HG03354 (cell line): ENCODE measurements around the gene CRTAP.
A peak's percentile ranks its signal among the peaks of the same experiment; 100 is the strongest.
"Not testable (repeated sequence)": the region's sequence is repeated elsewhere in the genome, so short reads cannot be mapped to it uniquely, and the experiment has no call there.

Experiments used
- ATAC-seq: cut with Tn5 transposase; IDR thresholded peaks from one replicate; pipeline ENCODE4 v1.9.1; 2021; ENCODE audit warnings: mild to moderate bottlenecking; ENCODE audit not compliant: unreplicated experiment, poor library complexity, severe bottlenecking

The CRTAP gene

DNA sequence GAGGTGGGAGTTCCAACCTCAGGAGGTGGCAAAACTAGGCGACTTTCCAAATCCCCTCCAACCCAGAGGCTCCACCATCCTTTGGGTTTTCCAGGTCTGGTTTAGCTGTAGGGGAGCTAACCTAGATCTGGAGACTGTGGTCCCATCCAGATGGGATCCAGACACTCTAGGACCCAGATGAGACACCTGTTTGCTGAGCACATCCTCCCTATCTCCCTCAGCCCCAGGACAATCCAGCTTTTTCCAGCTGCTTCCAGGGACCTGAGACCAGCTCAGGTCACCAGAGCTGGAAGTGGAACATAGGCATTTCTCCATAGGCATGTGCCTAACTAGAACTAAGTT is 18.2 kb downstream of the CRTAP start:
- peak; percentile 6 for ATAC-seq

DNA sequence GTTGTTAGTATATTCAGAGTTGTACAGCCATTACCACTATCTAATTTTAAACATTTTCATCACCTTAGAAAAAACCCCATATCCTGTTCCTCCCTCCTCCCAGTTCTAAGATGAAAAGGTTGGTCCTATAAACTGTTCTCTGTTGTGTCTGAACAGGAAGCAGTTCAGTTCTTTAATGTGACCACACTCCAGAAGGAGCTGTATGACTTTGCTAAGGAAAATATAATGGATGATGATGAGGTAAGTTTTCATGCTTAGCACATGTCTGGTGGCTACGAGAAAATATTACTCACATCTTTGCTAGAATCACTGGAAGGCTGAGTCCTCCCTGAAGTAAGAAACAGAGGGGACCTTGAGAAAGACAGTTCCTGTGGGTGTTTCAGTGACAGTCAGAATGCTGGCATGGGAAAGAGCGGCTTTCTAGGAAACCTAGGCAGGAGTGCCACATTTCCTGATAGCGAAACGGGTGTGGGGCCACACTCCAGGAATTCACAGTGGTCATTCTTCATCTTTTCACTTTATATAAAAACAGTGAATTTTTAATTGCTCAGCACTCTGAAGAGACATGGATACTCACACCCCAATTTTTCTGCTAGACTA is 20.3 kb downstream of the CRTAP start:
- ATAC-seq, result no peak

DNA sequence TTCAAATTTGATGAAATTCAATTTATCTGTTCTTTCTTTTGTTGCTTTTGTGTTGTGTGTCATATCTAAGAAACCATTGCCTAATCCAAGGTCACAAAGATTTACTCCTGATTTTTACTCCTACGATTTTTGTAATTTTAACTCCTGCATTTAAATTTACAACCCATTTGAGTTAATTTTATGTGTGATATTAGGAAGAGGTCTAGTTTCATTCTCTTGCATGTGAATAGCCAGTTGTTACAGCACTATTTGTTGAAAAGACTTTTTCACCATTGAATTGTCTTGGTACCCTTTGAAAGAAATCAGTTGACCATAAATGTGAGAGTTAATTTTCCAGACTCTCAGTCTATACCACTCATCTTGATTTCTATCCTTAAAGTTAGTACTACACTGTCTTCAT is 23.9 kb downstream of the CRTAP start:
- no peak for ATAC-seq

DNA sequence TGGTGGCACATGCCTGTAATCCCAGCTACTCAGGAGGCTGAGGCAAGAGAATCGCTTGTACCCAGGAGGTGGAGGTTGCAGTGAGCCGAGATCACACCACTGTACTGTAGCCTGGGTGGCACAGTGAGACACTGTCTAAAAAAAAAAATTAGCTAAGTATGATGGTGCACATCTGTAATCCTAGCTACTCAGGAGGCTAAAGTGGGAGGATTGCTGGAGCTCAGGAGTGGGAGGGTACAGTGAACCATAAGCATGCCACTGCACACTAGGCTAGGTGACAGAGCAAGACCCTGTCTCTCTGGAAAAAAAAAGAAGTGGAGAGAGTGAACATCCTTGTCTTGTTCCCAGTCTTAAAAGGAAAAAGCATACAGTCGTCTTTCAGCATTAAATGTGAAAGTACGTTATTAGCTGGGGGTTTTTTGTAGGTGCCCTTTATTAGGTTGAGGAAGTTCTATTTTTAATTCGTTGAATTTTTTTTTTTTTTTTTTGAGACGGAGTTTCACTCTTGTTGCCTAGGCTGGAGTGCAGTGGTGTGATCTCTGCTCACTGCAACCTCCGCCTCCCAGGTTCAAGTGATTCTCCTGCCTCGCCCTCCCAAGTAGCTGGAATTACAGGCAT is 25.3 kb downstream of the CRTAP start:
- ATAC-seq, result not testable (repeated sequence)

DNA sequence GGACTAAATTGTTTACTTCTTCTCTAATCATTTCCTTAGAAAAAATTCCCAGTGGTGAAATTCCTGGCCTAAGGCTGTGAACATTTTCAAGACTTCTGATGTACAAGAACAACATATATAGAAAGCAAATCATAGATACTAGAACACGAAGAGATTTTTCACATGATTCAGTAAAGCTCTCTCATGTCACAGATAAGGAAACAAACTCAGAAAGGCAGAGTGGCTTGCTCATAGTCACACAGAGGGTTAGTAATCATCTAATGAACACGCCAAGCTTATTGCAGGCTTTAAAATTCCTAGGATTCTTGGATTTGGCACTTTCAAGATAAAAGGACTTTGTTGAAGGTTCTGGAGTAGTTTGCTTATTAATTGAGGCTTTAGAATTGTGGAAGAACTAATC is 26.2 kb downstream of the CRTAP start:
- no peak for ATAC-seq

DNA sequence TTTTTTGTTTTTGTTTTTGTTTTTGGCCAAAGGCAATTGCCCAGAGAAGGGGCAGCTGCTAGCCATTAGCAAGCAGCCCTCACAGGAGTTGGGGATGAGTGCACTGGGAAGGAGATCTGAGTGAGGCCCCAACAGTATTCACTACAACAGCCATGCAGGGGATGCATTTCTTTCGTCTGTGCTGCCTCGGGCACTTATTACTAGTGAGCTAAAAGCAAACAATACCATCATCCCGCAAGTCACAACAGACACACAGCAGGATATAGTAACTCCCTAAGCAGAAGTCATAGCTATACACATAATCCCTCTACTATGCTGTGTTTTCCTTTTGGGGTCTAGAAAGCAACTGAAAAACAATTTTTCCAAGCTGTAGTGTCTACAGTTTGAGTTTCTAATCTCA is 27.2 kb downstream of the CRTAP start:
- ATAC-seq, result no peak

DNA sequence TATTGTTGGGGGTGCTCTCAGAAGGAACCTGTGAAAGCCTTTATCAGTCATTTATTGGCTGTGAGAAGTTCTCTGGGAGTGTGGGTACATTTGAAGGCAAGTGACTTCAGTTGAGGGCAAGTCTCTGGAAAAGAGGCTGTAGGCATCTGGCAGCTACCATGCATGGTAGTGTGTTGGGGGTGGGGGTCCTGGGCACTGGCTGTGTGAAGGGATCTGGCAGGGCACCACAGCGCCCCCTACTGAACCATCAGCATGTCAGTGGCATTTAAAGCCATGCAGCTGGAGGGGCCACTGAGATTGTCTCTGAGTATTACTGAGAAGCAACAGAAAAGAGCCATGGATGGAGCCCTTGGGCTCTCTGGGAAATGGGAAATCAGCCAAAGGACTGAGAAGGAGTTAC is 30.6 kb downstream of the CRTAP start:
- ATAC-seq, result no peak

DNA sequence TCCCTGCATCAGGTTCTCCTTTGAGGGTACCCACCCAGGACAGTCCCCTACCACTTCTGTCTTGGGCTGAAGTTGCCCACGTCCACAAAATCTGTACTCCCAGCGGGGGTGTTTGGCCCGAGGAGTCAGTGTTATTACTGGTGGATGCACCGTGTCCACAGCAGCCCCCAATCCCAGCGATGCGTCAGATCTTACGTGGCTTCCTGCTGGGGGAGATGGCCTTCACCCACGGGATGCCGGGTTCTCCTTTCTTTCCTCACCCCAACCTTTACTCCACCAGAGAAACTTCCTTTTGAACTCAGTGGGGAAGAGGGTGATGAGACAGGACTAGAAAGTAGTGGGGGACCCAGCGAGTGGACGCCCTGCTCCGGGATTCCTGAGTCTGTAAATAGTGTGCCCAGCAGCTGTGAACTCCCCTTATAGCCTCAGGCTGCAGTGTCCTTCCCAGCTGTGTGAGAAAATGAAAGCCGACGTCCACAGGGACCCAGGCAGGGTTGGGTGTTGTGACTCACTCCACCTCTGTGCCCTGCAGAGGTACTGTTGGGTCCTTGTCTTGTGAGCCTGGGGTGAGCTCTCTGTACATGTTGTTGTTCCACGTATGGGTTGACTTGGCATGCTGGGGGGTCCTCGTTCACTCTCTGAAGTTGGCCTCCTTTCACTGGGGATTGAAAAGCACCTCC is 31.5 kb downstream of the CRTAP start:
- no peak for ATAC-seq

DNA sequence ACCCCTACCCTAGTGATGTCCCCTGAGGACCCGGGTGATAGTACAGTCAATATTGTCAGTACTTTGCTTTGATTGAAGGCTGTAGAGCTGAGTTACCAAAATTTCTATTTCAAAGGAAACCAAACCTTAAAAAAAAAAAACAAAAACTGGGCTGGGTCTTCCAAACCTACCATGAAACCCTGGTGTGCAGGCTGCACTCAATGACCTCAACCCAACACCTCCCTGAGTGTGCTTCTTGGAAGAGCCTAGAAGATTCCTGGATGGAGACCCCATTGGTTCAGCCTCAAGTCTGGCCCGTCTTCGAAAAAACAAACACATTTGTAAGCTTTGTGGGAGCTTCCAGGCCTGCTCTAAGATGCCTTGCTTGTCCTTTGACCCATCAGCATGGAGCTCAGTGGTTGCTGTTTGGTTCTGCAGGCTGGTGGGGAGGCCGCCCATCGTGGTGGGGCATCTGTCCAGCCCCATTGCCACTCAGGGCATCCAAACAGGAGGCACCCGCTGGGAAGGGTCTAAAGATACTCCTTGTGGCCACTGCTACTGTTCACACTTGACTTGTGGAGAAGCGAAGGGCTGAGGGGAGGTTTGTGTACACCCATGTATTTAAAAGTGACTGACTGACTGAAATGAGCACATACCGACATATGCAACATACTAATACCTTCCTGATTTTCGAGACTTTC is 32.2 kb downstream of the CRTAP start:
- ATAC-seq, result no peak

DNA sequence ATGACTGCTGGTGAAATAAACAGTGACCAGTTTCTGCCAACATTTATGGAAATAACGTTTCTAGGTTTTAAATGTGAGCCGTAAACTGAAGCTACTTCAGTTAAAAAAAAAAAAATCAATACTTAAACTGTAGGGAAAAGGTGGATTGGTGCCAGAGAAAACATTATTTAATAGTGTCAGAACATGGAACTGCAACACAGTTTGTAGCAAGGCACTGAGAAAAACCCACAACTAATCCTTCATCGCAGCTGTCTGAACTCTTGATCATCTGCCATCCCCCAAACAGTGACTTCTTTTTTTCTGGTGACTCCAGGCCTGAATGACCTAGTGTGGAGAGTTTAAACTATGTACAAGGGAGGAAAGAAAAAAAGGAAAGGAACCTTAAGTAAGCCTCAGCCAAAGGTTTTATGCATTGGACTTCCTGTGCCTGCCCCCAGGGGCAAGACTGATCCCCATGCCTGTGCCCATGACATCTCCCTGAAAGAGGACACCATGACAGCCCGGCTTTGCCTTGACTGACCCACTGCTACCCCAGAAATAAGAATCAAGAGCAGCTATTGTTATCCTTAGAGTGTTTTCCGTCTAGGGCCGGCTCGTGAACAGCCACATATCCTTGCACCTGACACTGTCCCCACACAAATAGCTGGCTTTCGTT is 33.1 kb downstream of the CRTAP start:
- ATAC-seq, result no peak

DNA sequence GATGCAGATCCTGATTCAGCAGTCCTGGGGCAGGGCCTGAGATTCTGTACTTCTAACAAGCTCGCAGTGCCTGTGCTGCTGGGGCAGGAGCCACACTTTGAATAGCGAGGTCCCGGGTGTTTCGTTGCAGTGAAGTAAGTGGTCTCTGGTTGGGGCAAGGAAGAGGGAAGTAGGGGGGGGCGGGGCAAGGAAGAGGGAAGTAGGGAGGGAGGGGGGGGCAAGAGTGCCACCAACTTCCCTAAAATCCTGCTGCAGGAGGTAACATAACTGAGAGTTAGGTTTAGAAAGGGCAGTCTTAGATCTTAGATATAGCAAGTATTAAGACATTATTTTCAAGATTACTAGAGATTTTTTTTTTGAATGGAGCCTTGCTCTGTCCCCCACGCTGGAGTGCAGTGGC is 35.5 kb downstream of the CRTAP start:
- ATAC-seq, result no peak

DNA sequence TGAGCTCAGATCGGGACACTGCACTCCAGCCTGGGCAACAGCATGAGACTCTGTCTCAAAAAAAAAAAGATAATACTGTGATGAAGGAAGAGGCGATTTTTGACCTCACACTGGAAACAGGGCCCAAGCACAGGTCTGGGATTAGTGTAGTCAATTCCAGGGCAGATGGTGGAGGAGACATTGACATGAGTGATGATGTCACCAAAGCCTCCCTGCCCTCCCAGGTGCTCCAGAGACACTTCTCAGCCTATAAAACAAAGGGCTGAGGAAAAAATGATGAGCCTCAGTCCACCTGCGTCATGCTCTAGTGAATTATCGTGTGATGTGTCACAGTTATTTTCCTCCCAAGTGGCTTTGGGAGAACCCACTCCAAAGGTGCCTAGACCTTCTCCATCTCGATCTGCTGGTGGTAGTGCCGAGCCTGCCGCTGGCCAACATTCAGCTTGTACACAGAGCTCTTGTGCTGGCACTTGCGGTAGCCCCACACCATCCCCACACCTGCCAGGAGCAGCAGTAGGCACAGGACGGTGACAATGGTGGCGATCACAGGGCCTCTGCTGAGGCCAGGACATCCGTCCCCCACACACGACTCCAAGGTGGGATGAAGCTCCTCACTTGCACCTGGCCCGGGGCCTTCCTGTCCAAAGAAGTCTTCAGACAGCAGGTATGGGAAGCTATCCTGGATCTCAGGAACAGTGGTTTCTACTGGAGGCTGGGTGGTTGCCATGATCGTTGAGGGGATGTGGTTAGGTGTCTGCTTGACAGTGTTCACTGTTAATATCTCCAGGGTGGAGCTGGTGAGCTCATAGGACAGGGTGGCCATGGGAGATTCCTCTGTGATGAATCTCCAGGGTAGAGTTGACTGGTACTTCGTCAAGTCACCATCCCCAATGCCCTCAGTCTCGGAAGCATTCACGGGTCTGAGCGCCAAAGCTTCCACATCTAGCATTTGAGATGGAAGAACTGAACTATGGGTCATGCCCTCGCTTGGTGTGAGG is 38.8 kb downstream of the CRTAP start:
- no peak for ATAC-seq

DNA sequence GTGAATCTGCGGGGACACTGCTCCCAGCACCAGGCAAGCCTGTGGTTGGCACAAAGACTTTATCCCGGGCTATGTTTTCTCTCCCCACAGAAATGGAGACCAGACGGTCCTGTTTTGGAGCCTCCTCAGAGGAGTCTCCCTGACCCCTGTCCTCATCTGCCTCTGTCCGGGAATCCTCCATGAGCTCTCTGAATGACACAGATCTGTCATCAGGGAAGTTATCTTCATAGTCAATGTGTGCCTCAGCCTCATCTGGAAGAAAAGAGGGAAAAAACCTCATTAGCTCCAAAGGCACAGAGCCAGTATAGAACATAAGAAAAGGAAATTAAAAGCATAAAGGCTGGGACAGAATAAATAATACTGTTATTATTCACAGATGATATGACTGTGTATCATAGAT is 40.0 kb downstream of the CRTAP start:
- no peak for ATAC-seq

DNA sequence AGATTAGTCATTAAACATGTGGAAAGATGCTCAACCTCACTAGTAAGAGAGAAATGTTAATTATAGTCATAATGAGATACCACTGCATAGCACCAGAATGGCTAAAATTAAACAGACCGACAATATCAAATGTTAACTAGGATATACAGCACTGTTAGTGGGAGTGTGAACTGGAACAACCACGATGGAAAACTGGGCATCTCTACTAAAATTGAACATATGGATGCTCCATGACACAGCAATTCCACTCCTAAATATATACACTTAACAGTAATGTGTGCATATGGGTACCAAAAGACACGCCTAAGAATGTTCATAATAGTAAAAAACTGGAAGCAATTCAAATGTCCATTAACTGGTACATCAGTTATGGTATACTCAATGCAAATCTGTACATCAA is 41.5 kb downstream of the CRTAP start:
- no peak for ATAC-seq

DNA sequence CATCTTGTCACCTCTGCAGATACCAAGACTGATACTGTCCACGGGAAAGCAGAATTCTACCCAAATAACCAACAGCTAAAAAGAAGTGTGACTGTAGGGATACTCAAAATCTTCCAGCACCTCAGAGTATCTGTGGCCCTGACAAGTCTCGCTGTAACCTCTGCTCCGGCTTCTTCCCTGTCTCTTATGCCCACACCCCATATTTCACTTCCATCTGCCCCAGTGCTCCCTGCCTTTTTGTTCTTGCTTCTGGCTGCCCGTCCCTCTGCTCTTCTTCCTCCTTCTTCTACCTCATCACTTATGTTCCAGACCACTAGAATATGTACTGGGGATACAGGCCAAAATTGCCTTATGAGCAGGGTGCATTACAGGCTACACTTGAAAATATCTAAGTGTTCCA is 45.4 kb downstream of the CRTAP start:
- ATAC-seq, result no peak

DNA sequence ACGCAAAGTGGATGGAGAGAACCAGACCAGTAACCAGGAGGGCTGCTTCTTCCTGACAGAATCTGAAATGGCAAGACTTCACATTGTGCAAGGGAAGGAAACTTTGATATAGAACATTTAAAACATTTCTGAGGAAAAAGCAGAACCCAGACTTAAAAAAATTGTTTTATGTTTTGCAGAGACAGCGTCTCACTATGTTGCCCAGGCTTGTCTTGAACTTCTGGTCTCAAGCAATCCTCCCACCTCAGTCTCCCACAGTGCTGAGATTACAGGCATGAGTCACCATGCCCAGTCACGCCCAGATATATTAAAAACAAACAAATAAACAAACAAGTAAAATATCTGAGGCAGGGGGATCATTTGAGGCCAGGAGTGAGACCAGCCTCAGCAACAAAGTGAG is 46.2 kb downstream of the CRTAP start:
- no peak for ATAC-seq

DNA sequence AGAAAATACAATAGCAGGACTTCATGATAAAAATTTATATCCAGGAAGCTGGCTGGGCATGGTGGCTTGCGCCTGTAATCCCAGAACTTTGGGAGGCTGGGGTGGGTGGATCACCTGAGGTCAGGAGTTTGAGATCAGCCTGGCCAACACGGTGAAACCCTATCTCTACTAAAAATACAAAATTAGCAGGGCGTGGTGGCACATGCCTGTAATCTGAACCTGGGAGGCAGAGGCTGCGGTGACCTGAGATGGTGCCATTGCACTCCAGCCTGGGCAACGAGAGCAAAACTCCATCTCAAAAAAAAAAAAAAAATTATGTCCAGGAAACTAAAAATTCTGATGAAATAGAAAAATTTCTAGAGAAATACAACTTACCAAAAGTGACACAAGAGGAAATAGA is 48.8 kb downstream of the CRTAP start:
- not testable (repeated sequence) for ATAC-seq

DNA sequence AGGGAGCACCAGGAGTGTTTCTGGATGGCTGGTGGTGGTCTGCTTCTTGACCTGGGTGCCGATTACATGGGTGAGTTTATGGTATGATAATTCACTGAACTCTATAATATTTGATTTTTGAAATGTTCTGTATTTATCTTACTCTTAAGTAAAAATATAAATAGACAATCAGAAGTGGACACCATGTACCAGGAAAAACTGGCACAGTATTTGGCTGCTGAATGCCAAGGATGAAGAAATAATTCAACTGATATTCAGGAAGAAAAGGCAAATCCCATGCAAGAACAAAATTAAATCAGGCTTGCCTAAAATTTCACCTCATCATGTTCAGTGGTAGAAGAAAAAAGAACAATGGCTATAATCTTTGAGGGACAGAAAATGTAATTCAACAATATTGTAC is 51.6 kb downstream of the CRTAP start:
- no peak for ATAC-seq

DNA sequence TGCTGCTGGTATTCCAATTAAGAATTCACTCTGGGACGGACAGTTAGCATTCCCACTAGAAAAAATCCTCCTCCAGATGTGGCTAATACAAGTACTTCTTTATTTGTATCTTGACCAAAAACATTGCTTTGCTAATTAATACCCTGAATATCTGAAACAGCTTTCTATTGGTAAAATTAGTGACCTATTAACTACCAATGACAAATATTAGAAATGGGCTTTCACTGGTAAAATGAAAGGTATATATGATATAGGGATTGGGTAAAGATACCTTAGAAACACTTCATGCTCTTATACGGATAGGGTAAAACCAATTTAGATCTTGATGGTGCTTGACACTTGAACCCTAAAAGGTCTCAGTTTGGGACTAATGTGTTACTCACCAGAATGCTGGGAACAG is 52.3 kb downstream of the CRTAP start:
- ATAC-seq, result no peak
